CD4-positive, alpha-beta T cell (primary cell): ENCODE measurements around the gene ENOX1. TPM values are rescaled to one million over a fixed set of nuclear protein-coding genes. Genes with fewer than 3 reads are reported as not detected.

Source experiments
- ATAC-seq: fragments of 200-7000 bp; cut with Tn5 transposase; one replicate; pipeline ENCODE4 v1.10.0; 2022; ENCODE audit warnings: mild to moderate bottlenecking; ENCODE audit not compliant: poor library complexity
- CTCF ChIA-PET: fragments of 350-600 bp; sonication (Branson Sonifier 250); formaldehyde crosslinking; loops from one replicate; lab custom pipeline; 2021; ENCODE audit warnings: antibody characterized with exemption, inconsistent platforms; lab: Charles Lee
- POLR2A ChIA-PET: fragments of 350-600 bp; sonication (Branson Sonifier 250); formaldehyde crosslinking; loops from one replicate; lab custom pipeline; 2021; ENCODE audit warnings: antibody characterized with exemption, inconsistent platforms; lab: Charles Lee
- DNase-seq, 14 experiments: peaks; one replicate each; pipeline ENCODE4 v3.0.0-alpha.2; 2013 to 2020; ENCODE audit warnings: mixed read lengths in 2 of 14
- H3K27ac ChIP-seq, 2 donors: one replicate each; pipeline versions ENCODE4 v1.5.1 to v1.7.0; 2013; ENCODE audit warnings: low read length in 2 of 2, low read depth in 1 of 2, mild to moderate bottlenecking in 1 of 2
- H3K27me3 ChIP-seq, 2 experiments: 1 replicate in 1 of 2; 2 replicates in 1 of 2; pipeline versions ENCODE4 v1.6.1 to v1.7.0; 2013; ENCODE audit warnings: low read length in 2 of 2, control low read depth in 1 of 2, mild to moderate bottlenecking in 1 of 2, moderate library complexity in 1 of 2; ENCODE audit not compliant: insufficient read depth in 2 of 2, control insufficient read depth in 1 of 2
- H3K36me3 ChIP-seq: one replicate; pipeline ENCODE4 v1.6.1; 2013; ENCODE audit warnings: low read length, control low read depth; ENCODE audit not compliant: insufficient read depth
- H3K4me1 ChIP-seq: one replicate; pipeline ENCODE4 v1.6.1; 2013; ENCODE audit warnings: low read length, control low read depth; ENCODE audit not compliant: insufficient read depth
- H3K4me3 ChIP-seq: one replicate; pipeline ENCODE4 v1.5.1; 2013; ENCODE audit warnings: mild to moderate bottlenecking, low read length, moderate library complexity
- H3K9me3 ChIP-seq, 2 experiments: 1 replicate in 1 of 2; 2 replicates in 1 of 2; pipeline versions ENCODE4 v1.6.1 to v1.7.0; 2013; ENCODE audit warnings: low read length in 2 of 2, mild to moderate bottlenecking in 2 of 2, control low read depth in 1 of 2, moderate library complexity in 1 of 2; ENCODE audit not compliant: control insufficient read depth in 1 of 2, insufficient read depth in 1 of 2
- H3K27ac Mint-ChIP-seq: one replicate; pipeline ENCODE4 v1.8.0; 2020; ENCODE audit warnings: mixed read lengths
- H3K27me3 Mint-ChIP-seq: one replicate; pipeline ENCODE4 v1.8.0; 2021; ENCODE audit warnings: mixed read lengths
- H3K36me3 Mint-ChIP-seq: one replicate; pipeline ENCODE4 v1.8.0; 2021; ENCODE audit warnings: low read depth, mixed read lengths
- H3K4me1 Mint-ChIP-seq: one replicate; pipeline ENCODE4 v1.8.0; 2021; ENCODE audit warnings: low read depth, mixed read lengths
- H3K4me3 Mint-ChIP-seq: one replicate; pipeline ENCODE4 v1.8.0; 2020; ENCODE audit warnings: mild to moderate bottlenecking, mixed read lengths
- H3K9me3 Mint-ChIP-seq: one replicate; pipeline ENCODE4 v1.8.0; 2020; ENCODE audit warnings: mixed read lengths
- CTCF ChIP-seq: fragments of 200-600 bp; IDR thresholded peaks from one replicate; pipeline ENCODE4 v1.8.0; 2022; ENCODE audit warnings: antibody characterized with exemption, mild to moderate bottlenecking
- intact Hi-C, 2 experiments: fragments of 100-400 bp; cut with DNase I in 1 of 2; cut with micrococcal nuclease in 1 of 2; formaldehyde crosslinking; loops; one replicate each; pipeline versions ENCODE4 v1.15.1 to v1.9.0; 2023 to 2025; cut with DNase I, micrococcal nuclease
- total RNA-seq, 174 experiments: library from RNA in 2 of 174; stranded (reverse) in 2 of 174; gene quantifications; one replicate each; pipeline ENCODE4 v1.2.3 and lab custom pipeline; 2021 to 2026

Gene ENOX1
- total RNA-seq, 2 experiments from 2014 or later = not detected

GRCh38 chr13:43343645-43344044 is 443.1 kb downstream of the ENOX1 start:
- CTCF ChIA-PET = no interaction called here
- Mint-ChIP-seq H3K4me1 (no peaks in the 10 kb centered on the region), H3K4me3 (no peak overlapping the region), H3K36me3 (no peaks in the 10 kb centered on the region), H3K27me3 (peaks cover 23% of the 10 kb centered on the region), H3K9me3 (no peaks in the 10 kb centered on the region), H3K27ac (no peak overlapping the region)
- intact Hi-C loops = no loop called here
- Histone ChIP-seq H3K36me3 (no peaks in the 10 kb centered on the region), H3K4me1 (no peaks in the 10 kb centered on the region), H3K27ac (no peak overlapping the region), H3K9me3 (no peaks in the 10 kb centered on the region), H3K4me3 (no peak overlapping the region), H3K27me3 (no peaks in the 10 kb centered on the region)
- no peak for DNase-seq
- TF ChIP-seq CTCF = no peak
- POLR2A ChIA-PET = no interaction called here
- no peak for ATAC-seq

- H3K36me3 ChIP-seq = no peaks in the 10 kb centered on the region
- no peaks in the 10 kb centered on the region for H3K9me3 Mint-ChIP-seq
- no peak for DNase-seq
- POLR2A ChIA-PET = no interaction called here
- peaks cover 18% of the 10 kb centered on the region for H3K27me3 Mint-ChIP-seq
- no peak for TF ChIP-seq CTCF
- H3K4me1 Mint-ChIP-seq = no peaks in the 10 kb centered on the region
- H3K27ac ChIP-seq = no peak overlapping the region
- no peak overlapping the region for H3K27ac Mint-ChIP-seq
- no peak overlapping the region for H3K4me3 Mint-ChIP-seq
- H3K36me3 Mint-ChIP-seq = no peaks in the 10 kb centered on the region
- H3K4me3 ChIP-seq = no peak overlapping the region
- intact Hi-C loops = no loop called here
- H3K4me1 ChIP-seq = no peaks in the 10 kb centered on the region
- H3K27me3 ChIP-seq = no peaks in the 10 kb centered on the region
- CTCF ChIA-PET = no interaction called here
- ATAC-seq = no peak
- H3K9me3 ChIP-seq = no peaks in the 10 kb centered on the region
These were observed 446.8 kb downstream of the ENOX1 start for GRCh38 chr13:43339805-43340550.

GRCh38 chr13:43339145-43339804 is 447.5 kb downstream of the ENOX1 start:
- no peaks in the 10 kb centered on the region for H3K36me3 ChIP-seq
- Mint-ChIP-seq H3K4me3 (no peak overlapping the region), H3K4me1 (no peaks in the 10 kb centered on the region), H3K27ac (no peak overlapping the region), H3K27me3 (peaks cover 13% of the 10 kb centered on the region), H3K36me3 (no peaks in the 10 kb centered on the region), H3K9me3 (no peaks in the 10 kb centered on the region)
- ATAC-seq (no peak), DNase-seq (no peak)
- H3K27ac ChIP-seq = no peak overlapping the region
- POLR2A ChIA-PET = no interaction called here
- TF ChIP-seq CTCF = no peak
- H3K4me3 ChIP-seq = no peak overlapping the region
- H3K4me1 ChIP-seq = no peaks in the 10 kb centered on the region
- intact Hi-C loops = no loop called here
- CTCF ChIA-PET = no interaction called here
- no peaks in the 10 kb centered on the region for H3K9me3 ChIP-seq
- H3K27me3 ChIP-seq = no peaks in the 10 kb centered on the region
